CD14-positive monocyte (primary cell): ENCODE measurements around the gene PKD1. TPM values are rescaled to one million over a fixed set of nuclear protein-coding genes. Genes with fewer than 3 reads are reported as not detected.
A peak's percentile ranks its signal among the peaks of the same experiment; 100 is the strongest.

Source experiments
- DNase-seq, 3 donors: peaks; one replicate each; pipeline ENCODE4 v3.0.0-alpha.2; 2011 to 2022
- H2AFZ ChIP-seq: 2 replicates; pipeline ENCODE4 v1.6.0; 2012; ENCODE audit warnings: mild to moderate bottlenecking, low read depth, low read length, inconsistent platforms; ENCODE audit not compliant: insufficient read depth, poor library complexity, severe bottlenecking
- H3K27ac ChIP-seq, 2 donors: 1 replicate in 1 of 2; 2 replicates in 1 of 2; pipeline ENCODE4 v1.5.1; 2012 to 2013; ENCODE audit warnings: low read length in 2 of 2, control low read depth in 1 of 2, inconsistent platforms in 1 of 2, low read depth in 1 of 2, mild to moderate bottlenecking in 1 of 2
- H3K27me3 ChIP-seq, 2 donors: one replicate each; pipeline versions ENCODE4 v1.6.0 to v1.6.1; 2011 to 2013; ENCODE audit warnings: low read length in 2 of 2; ENCODE audit not compliant: control insufficient read depth in 2 of 2, insufficient read depth in 2 of 2
- H3K36me3 ChIP-seq, 2 donors: replicated peaks in 1 of 2; 1 replicate in 1 of 2; 2 replicates in 1 of 2; pipeline versions ENCODE4 v1.5.1 to v1.6.1; 2012 to 2013; ENCODE audit warnings: low read length in 2 of 2, control low read depth in 1 of 2, inconsistent platforms in 1 of 2, mild to moderate bottlenecking in 1 of 2; ENCODE audit not compliant: insufficient read depth in 2 of 2, control insufficient read depth in 1 of 2
- H3K4me1 ChIP-seq, 2 donors: 1 replicate in 1 of 2; 2 replicates in 1 of 2; pipeline versions ENCODE4 v1.5.1 to v1.6.1; 2012 to 2013; ENCODE audit warnings: low read length in 2 of 2, control low read depth in 1 of 2, inconsistent platforms in 1 of 2, mild to moderate bottlenecking in 1 of 2, moderate library complexity in 1 of 2; ENCODE audit not compliant: insufficient read depth in 2 of 2, control insufficient read depth in 1 of 2
- H3K4me2 ChIP-seq: replicated peaks from 2 replicates; pipeline ENCODE3; 2012; ENCODE audit warnings: low read length, moderate library complexity, mild to moderate bottlenecking; ENCODE audit not compliant: poor library complexity, severe bottlenecking; ENCODE audit errors: extremely low read depth
- H3K4me3 ChIP-seq, 3 experiments: fragments of 200-600 bp in 1 of 3; sonication (generic) in 1 of 3; replicated peaks in 1 of 3; 1 replicate in 2 of 3; 2 replicates in 1 of 3; pipeline ENCODE4 v1.5.1; 2011 to 2013; ENCODE audit warnings: low read length in 3 of 3, mild to moderate bottlenecking in 3 of 3, control low read depth in 2 of 3, low read depth in 2 of 3, inconsistent platforms in 1 of 3, moderate library complexity in 1 of 3
- H3K79me2 ChIP-seq: 2 replicates; pipeline ENCODE4 v1.6.0; 2012; ENCODE audit warnings: mild to moderate bottlenecking, control low read depth, inconsistent platforms, low read length, moderate library complexity; ENCODE audit not compliant: insufficient read depth
- H3K9ac ChIP-seq: 2 replicates; pipeline ENCODE4 v1.6.0; 2017; ENCODE audit warnings: low read length, mild to moderate bottlenecking; ENCODE audit not compliant: insufficient read depth, poor library complexity, severe bottlenecking
- H3K9me3 ChIP-seq, 2 donors: replicated peaks in 1 of 2; 1 replicate in 1 of 2; 2 replicates in 1 of 2; pipeline versions ENCODE4 v1.5.1 to v1.6.1; 2012 to 2013; ENCODE audit warnings: low read length in 2 of 2, control low read depth in 1 of 2; ENCODE audit not compliant: control insufficient read depth in 1 of 2, insufficient read depth in 1 of 2
- H4K20me1 ChIP-seq: 2 replicates; pipeline ENCODE4 v1.6.0; 2012; ENCODE audit warnings: mild to moderate bottlenecking, low read length, control low read depth, moderate library complexity; ENCODE audit not compliant: insufficient read depth
- H3K27ac Mint-ChIP-seq, 7 donors: one replicate each; pipeline ENCODE4 v1.8.0; 2020; ENCODE audit warnings: mild to moderate bottlenecking in 7 of 7, mixed read lengths in 7 of 7, moderate library complexity in 6 of 7, inconsistent platforms in 2 of 7
- H3K27me3 Mint-ChIP-seq, 3 donors: one replicate each; pipeline ENCODE4 v1.8.0; 2021 to 2022; ENCODE audit warnings: low read depth in 3 of 3, mild to moderate bottlenecking in 3 of 3, mixed read lengths in 3 of 3, moderate library complexity in 3 of 3, inconsistent platforms in 1 of 3
- H3K36me3 Mint-ChIP-seq, 2 donors: one replicate each; pipeline ENCODE4 v1.8.0; 2020; ENCODE audit warnings: mixed read lengths in 2 of 2, inconsistent platforms in 1 of 2, mild to moderate bottlenecking in 1 of 2
- H3K4me1 Mint-ChIP-seq: one replicate; pipeline ENCODE4 v1.8.0; 2020; ENCODE audit warnings: mild to moderate bottlenecking, mixed read lengths
- H3K4me3 Mint-ChIP-seq, 2 donors: one replicate each; pipeline ENCODE4 v1.8.0; 2020; ENCODE audit warnings: mild to moderate bottlenecking in 2 of 2, mixed read lengths in 2 of 2, moderate library complexity in 1 of 2
- H3K9me3 Mint-ChIP-seq, 7 donors: one replicate each; pipeline ENCODE4 v1.8.0; 2020 to 2022; ENCODE audit warnings: mixed read lengths in 7 of 7, mild to moderate bottlenecking in 6 of 7, moderate library complexity in 6 of 7, inconsistent platforms in 2 of 7
- CTCF ChIP-seq: fragments of 200-600 bp; IDR thresholded peaks from one replicate; pipeline ENCODE4 v1.8.0; 2022; ENCODE audit warnings: antibody characterized with exemption, mild to moderate bottlenecking
- WGBS: methylation state at CpG from one replicate; pipeline ENCODE4 v1.1.5; 2013; ENCODE audit warnings: missing lambda C conversion rate; ENCODE audit not compliant: insufficient coverage; 5-methylcytosine and 5-hydroxymethylcytosine counted together
- intact Hi-C, 2 donors: fragments of 100-400 bp; cut with micrococcal nuclease; formaldehyde crosslinking; loops; one replicate each; pipeline versions ENCODE4 v1.15.0 to v1.15.1; 2023
- polyA plus RNA-seq, 3 donors: library from polyadenylated mRNA; depleted of rRNA in 1 of 3; unstranded in 2 of 3; stranded (reverse) in 1 of 3; fragments of 300-500 nt in 2 of 3; fragments of >200 nt in 1 of 3; fragmentation: Illumina TruSeq in 2 of 3; gene quantifications; 1 replicate in 2 of 3; 2 replicates in 1 of 3; pipeline ENCODE4 v1.2.3, GENCODE V29; 2012 to 2021

PKD1 gene
- polyA plus RNA-seq, 3 donors = 0.22 to 53.8 (median 1.6) TPM

GRCh38 chr16:2163211-2163881, 27.6 kb upstream of the PKD1 start:
- Histone ChIP-seq H3K79me2 (peaks cover 64% of the 10 kb centered on the region), H3K9ac (no peak overlapping the region), H3K4me3 (no peak overlapping the region), H3K27ac (no peak overlapping the region), H2AFZ (no peak overlapping the region), H3K4me2 (no peak overlapping the region), H3K36me3 (peaks cover 31 to 36% of the 10 kb centered on the region in 2 donors), H4K20me1 (peaks cover 68% of the 10 kb centered on the region), H3K9me3 (peaks cover 0 to 7% of the 10 kb centered on the region in 2 donors), H3K4me1 (no peaks in the 10 kb centered on the region), H3K27me3 (no peaks in the 10 kb centered on the region)
- Mint-ChIP-seq H3K27ac (no peak overlapping the region), H3K27me3 (peaks cover 0 to 3% (median 0%) of the 10 kb centered on the region in 3 donors), H3K4me1 (peaks cover 3% of the 10 kb centered on the region), H3K36me3 (peaks cover 12 to 38% of the 10 kb centered on the region in 2 donors), H3K4me3 (peak overlapping the region in 1 of 2 donors; percentile 41), H3K9me3 (peaks cover 0 to 14% (median 4%) of the 10 kb centered on the region in 7 donors)
- intact Hi-C loops = no loop called here
- WGBS = 97% methylated on average over 18 of the region's 26 CpGs
- DNase-seq = no peak
- TF ChIP-seq CTCF = no peak

GRCh38 chr16:2162676-2163118, 27.0 kb upstream of the PKD1 start:
- Histone ChIP-seq H3K27ac (no peak overlapping the region), H3K27me3 (no peaks in the 10 kb centered on the region), H3K79me2 (peaks cover 70% of the 10 kb centered on the region), H3K9me3 (peaks cover 0 to 7% of the 10 kb centered on the region in 2 donors), H3K4me2 (no peak overlapping the region), H3K36me3 (peaks cover 25 to 29% of the 10 kb centered on the region in 2 donors), H3K9ac (no peak overlapping the region), H4K20me1 (peaks cover 75% of the 10 kb centered on the region), H3K4me3 (no peak overlapping the region), H3K4me1 (peaks cover 0 to 5% of the 10 kb centered on the region in 2 donors), H2AFZ (no peak overlapping the region)
- peaks cover 0 to 2% (median 0%) of the 10 kb centered on the region in 3 donors for H3K27me3 Mint-ChIP-seq
- no peak overlapping the region for H3K27ac Mint-ChIP-seq
- DNase-seq = no peak
- peaks cover 0 to 14% (median 4%) of the 10 kb centered on the region in 7 donors for H3K9me3 Mint-ChIP-seq
- intact Hi-C loops = no loop called here
- H3K36me3 Mint-ChIP-seq = peaks cover 10 to 32% of the 10 kb centered on the region in 2 donors
- peaks cover 3% of the 10 kb centered on the region for H3K4me1 Mint-ChIP-seq
- 100% methylated on average over 9 of the region's 13 CpGs for WGBS
- no peak for TF ChIP-seq CTCF
- no peak overlapping the region for H3K4me3 Mint-ChIP-seq
